Type B pancreatic cell (in vitro differentiated cells): ENCODE results near the gene SERPINB2. TPM values are rescaled to one million over a fixed set of nuclear protein-coding genes. Genes with fewer than 3 reads are reported as not detected.
"Not testable (repeated sequence)": the region's sequence is repeated elsewhere in the genome, so short reads cannot be mapped to it uniquely, and the experiment has no call there.

Source experiments
- DNase-seq: peaks from one replicate; pipeline ENCODE4 v3.0.0; 2021; ENCODE audit warnings: mixed read lengths; ENCODE audit not compliant: unreplicated experiment; ENCODE audit errors: extremely low spot score
- H3K27ac Mint-ChIP-seq: 2 replicates; pipeline ENCODE4 v1.8.0; 2021; ENCODE audit warnings: mild to moderate bottlenecking, mixed read lengths
- H3K27me3 Mint-ChIP-seq: 2 replicates; pipeline ENCODE4 v1.8.0; 2021; ENCODE audit warnings: mixed read lengths
- H3K36me3 Mint-ChIP-seq: 2 replicates; pipeline ENCODE4 v1.8.0; 2021; ENCODE audit warnings: mixed read lengths
- H3K4me1 Mint-ChIP-seq: one replicate; pipeline ENCODE4 v1.8.0; 2021; ENCODE audit warnings: mixed read lengths; ENCODE audit not compliant: unreplicated experiment
- H3K4me3 Mint-ChIP-seq: 2 replicates; pipeline ENCODE4 v1.8.0; 2021; ENCODE audit warnings: mild to moderate bottlenecking, mixed read lengths
- H3K9me3 Mint-ChIP-seq: 2 replicates; pipeline ENCODE4 v1.8.0; 2021; ENCODE audit warnings: mixed read lengths
- CTCF ChIP-seq: fragments of 200-600 bp; sonication (generic); conservative IDR thresholded peaks from 2 replicates; pipeline ENCODE4 v1.5.0; 2021; ENCODE audit warnings: antibody characterized with exemption, mild to moderate bottlenecking
- total RNA-seq: library from RNA; stranded (reverse); gene quantifications from 2 replicates; pipeline ENCODE4 v1.2.1, GENCODE V29; 2021; ENCODE audit warnings: low replicate concordance

Gene SERPINB2
- total RNA-seq, 1 donor from 2014 or later, result 45.2 TPM

- no peak for TF ChIP-seq CTCF
- DNase-seq, result no peak
- Mint-ChIP-seq H3K4me3 (no peak overlapping the region), H3K27me3 (peaks cover 13% of the 10 kb centered on the region), H3K36me3 (no peaks in the 10 kb centered on the region), H3K9me3 (no peaks in the 10 kb centered on the region), H3K4me1 (no peaks in the 10 kb centered on the region), H3K27ac (no peak overlapping the region)
Observed at GRCh38 chr18:63917817-63918216, 30.3 kb downstream of the SERPINB2 start.

GRCh38 chr18:63922049-63922448 is 34.5 kb downstream of the SERPINB2 start:
- Mint-ChIP-seq H3K27me3 (peaks cover 10% of the 10 kb centered on the region), H3K36me3 (no peaks in the 10 kb centered on the region), H3K27ac (no peak overlapping the region), H3K4me1 (no peaks in the 10 kb centered on the region), H3K9me3 (no peaks in the 10 kb centered on the region), H3K4me3 (no peak overlapping the region)
- DNase-seq, result no peak
- no peak for TF ChIP-seq CTCF

DNA sequence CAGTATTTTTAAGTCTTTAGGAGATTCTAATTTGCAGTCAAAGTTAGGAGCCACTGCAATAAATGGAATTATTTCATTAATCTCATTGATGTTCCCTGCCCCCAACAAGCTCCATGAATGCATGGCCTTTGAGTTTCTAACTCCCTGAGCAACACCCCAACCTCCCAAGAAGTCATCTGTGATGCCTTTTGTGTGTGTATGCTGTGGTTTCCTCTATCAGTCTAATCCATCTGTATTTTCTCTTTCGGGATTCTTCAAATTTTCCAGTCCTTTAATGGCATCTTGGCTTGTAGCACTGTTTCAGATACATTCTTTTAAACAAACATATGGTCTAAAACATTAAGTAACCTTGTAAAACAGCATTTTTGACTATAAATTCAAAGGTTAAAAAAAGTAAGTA is 37.0 kb downstream of the SERPINB2 start:
- H3K4me1 Mint-ChIP-seq, result no peaks in the 10 kb centered on the region
- TF ChIP-seq CTCF, result no peak
- no peaks in the 10 kb centered on the region for H3K9me3 Mint-ChIP-seq
- no peak overlapping the region for H3K4me3 Mint-ChIP-seq
- peaks cover 7% of the 10 kb centered on the region for H3K27me3 Mint-ChIP-seq
- no peak overlapping the region for H3K27ac Mint-ChIP-seq
- no peak for DNase-seq
- no peaks in the 10 kb centered on the region for H3K36me3 Mint-ChIP-seq

- H3K4me1 Mint-ChIP-seq, result no peaks in the 10 kb centered on the region
- no peaks in the 10 kb centered on the region for H3K36me3 Mint-ChIP-seq
- no peak overlapping the region for H3K4me3 Mint-ChIP-seq
- peaks cover 3% of the 10 kb centered on the region for H3K27me3 Mint-ChIP-seq
- H3K9me3 Mint-ChIP-seq, result no peaks in the 10 kb centered on the region
- no peak for DNase-seq
- TF ChIP-seq CTCF, result no peak
- H3K27ac Mint-ChIP-seq, result no peak overlapping the region
Observed at GRCh38 chr18:63928331-63928730, 40.8 kb downstream of the SERPINB2 start.

- not testable (repeated sequence) for H3K9me3 Mint-ChIP-seq, H3K27ac Mint-ChIP-seq, DNase-seq, H3K4me3 Mint-ChIP-seq, H3K4me1 Mint-ChIP-seq, H3K36me3 Mint-ChIP-seq, H3K27me3 Mint-ChIP-seq
Observed at GRCh38 chr18:63929369-63929768, 41.9 kb downstream of the SERPINB2 start.

DNA sequence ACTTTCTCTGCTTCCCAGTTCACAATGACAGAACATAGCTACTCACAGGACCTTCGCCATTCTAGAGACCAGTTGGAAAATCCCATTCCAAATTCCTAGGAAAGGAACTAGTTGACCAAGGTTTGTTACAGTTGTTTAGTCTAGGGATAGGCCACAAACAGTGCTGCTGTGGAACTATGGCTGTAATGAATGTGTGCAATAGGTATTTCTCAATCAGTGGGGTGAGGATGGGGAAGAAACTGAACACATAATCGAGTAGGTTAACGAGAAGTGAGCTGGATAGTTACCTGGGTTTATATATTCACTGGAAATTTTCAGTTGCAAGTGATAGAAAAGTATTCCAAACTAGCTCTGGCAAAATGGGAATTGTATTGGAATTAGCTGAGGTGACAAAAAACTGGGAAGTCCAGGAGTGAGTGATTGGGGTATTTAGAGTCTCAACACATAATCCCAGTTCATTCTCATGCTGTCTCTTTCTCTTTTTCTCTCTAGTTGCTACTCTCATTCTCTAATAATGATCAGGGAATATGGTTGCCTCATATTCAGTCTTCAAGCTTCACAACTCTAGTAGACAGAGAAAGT is 43.4 kb downstream of the SERPINB2 start:
- Mint-ChIP-seq H3K36me3 (no peaks in the 10 kb centered on the region), H3K27ac (no peak overlapping the region), H3K4me1 (no peaks in the 10 kb centered on the region), H3K4me3 (no peak overlapping the region), H3K27me3 (no peaks in the 10 kb centered on the region), H3K9me3 (no peaks in the 10 kb centered on the region)
- TF ChIP-seq CTCF, result no peak
- no peak for DNase-seq
